ENCODE results near the gene CYCS. TPM values are rescaled to one million over a fixed set of nuclear protein-coding genes. Genes with fewer than 3 reads are reported as not detected.

Gene CYCS
- total RNA-seq, 1 donor from 2014 or later = 48.2 TPM

DNA sequence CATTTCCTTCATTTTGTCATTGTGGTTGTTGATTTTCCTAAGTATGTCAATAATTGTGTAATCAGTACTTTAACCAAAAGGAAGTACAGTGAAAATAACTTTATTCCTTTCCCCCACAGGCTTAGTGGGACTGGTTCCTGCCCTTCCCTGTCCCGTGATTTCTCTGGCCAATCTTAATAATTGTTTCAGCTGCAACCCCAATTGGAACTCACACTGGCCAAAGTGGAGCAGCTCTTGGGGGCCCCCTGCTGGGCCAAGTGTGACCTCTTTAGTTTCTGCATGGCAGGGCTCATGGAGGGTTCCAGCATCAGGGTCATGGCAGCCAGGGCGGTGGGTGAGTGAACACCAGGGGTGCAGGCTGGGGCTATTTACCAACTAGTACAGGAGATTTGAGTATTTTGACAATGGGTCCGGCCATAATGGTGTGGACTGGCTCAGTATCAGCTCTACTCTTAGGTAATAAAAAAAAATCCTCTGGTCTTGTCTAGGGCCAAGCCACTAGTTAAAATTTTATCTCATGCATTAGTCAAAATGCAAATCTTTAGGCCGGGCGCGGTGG, 31.7 kb downstream of the CYCS start:
- Mint-ChIP-seq H3K27ac (no peak overlapping the region), H3K9me3 (no peaks in the 10 kb centered on the region), H3K27me3 (ENCODE audit: low read depth) (peaks cover 1% of the 10 kb centered on the region), H3K4me3 (no peak overlapping the region), H3K4me1 (peaks cover 2% of the 10 kb centered on the region), H3K36me3 (no peaks in the 10 kb centered on the region)
- TF ChIP-seq, protein P1, sequence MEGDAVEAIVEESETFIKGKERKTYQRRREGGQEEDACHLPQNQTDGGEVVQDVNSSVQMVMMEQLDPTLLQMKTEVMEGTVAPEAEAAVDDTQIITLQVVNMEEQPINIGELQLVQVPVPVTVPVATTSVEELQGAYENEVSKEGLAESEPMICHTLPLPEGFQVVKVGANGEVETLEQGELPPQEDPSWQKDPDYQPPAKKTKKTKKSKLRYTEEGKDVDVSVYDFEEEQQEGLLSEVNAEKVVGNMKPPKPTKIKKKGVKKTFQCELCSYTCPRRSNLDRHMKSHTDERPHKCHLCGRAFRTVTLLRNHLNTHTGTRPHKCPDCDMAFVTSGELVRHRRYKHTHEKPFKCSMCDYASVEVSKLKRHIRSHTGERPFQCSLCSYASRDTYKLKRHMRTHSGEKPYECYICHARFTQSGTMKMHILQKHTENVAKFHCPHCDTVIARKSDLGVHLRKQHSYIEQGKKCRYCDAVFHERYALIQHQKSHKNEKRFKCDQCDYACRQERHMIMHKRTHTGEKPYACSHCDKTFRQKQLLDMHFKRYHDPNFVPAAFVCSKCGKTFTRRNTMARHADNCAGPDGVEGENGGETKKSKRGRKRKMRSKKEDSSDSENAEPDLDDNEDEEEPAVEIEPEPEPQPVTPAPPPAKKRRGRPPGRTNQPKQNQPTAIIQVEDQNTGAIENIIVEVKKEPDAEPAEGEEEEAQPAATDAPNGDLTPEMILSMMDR (IDR thresholded peaks at IDR 0.05; ENCODE audit: unreplicated experiment) = peak; percentile 76
- DNase-seq (ENCODE audit: low spot score in 2 of 2, unreplicated experiment in 2 of 2) = peak; percentile 33 to 73

DNA sequence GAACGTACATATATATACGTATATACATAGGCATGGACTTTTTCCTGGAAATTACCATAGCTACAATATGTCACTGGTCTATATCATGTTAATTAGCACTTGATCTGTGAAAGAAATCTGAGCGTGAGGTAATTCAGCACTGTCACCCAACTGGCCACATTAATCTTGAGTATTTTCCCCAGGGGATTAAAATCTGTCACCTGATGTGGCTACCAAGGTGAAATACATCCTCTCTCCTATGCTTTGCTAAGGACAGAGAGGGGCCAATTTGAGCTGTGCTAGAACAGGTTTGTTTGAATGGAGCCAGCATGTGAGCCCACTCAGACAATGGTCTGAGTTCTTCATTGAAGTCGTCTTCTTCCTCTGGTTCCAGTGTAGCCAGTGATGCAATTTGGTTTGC, 33.3 kb downstream of the CYCS start:
- H3K36me3 Mint-ChIP-seq = no peaks in the 10 kb centered on the region
- peaks cover 2% of the 10 kb centered on the region for H3K27me3 Mint-ChIP-seq (ENCODE audit: low read depth)
- TF ChIP-seq, protein P1 (IDR thresholded peaks at IDR 0.05; ENCODE audit: unreplicated experiment) = no peak
- H3K27ac Mint-ChIP-seq = no peak overlapping the region
- DNase-seq (ENCODE audit: low spot score in 2 of 2, unreplicated experiment in 2 of 2) = no peak
- no peak overlapping the region for H3K4me3 Mint-ChIP-seq
- peaks cover 2% of the 10 kb centered on the region for H3K4me1 Mint-ChIP-seq
- H3K9me3 Mint-ChIP-seq = no peaks in the 10 kb centered on the region

DNA sequence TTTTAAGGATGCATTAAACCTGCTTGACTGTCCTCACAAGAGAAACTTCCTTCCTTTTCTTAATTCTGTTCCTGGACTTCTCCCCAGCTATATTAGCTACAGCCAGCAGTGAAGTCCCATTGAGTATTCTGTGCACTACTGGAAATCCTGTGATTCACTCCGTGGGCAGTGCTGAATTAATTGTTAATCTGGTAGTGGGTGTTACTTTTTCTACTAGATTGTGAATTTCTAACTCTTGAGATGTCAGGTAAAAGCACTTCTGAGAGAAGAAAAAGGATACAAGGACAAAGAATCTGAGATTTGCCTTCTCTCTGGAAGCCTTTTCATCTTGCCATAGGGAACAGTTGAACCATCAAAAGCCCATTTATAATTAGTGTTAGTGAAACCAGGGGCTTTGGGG, 33.9 kb downstream of the CYCS start:
- Mint-ChIP-seq H3K4me3 (no peak overlapping the region), H3K36me3 (no peaks in the 10 kb centered on the region), H3K27ac (no peak overlapping the region), H3K9me3 (no peaks in the 10 kb centered on the region), H3K27me3 (ENCODE audit: low read depth) (peaks cover 2% of the 10 kb centered on the region), H3K4me1 (peaks cover 2% of the 10 kb centered on the region)
- DNase-seq (ENCODE audit: low spot score in 2 of 2, unreplicated experiment in 2 of 2) = no peak
- TF ChIP-seq, protein P1 (IDR thresholded peaks at IDR 0.05; ENCODE audit: unreplicated experiment) = no peak

DNA sequence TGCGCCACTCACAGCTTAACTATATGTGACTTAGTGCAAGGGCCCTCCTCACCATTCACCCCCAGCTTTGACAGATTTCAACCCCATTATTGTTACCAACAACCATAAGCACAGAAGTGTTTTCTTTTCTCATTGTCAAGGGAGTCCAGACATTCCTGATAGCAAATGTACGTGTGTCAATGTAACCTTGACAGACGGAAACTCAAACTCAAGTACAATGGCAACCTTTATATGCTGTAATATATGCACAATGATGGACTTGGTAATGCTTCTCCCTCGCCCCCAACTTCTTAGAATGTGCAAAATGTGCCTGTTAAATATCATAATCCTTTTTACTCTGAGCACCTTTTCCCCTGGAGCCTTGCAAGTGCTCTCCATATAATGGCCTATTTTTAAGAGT, 34.7 kb downstream of the CYCS start:
- Mint-ChIP-seq H3K4me1 (peaks cover 2% of the 10 kb centered on the region), H3K27ac (no peak overlapping the region), H3K36me3 (no peaks in the 10 kb centered on the region), H3K4me3 (no peak overlapping the region), H3K27me3 (ENCODE audit: low read depth) (peaks cover 2% of the 10 kb centered on the region), H3K9me3 (no peaks in the 10 kb centered on the region)
- TF ChIP-seq, protein P1 (IDR thresholded peaks at IDR 0.05; ENCODE audit: unreplicated experiment) = no peak
- DNase-seq (ENCODE audit: low spot score in 2 of 2, unreplicated experiment in 2 of 2) = no peak

DNA sequence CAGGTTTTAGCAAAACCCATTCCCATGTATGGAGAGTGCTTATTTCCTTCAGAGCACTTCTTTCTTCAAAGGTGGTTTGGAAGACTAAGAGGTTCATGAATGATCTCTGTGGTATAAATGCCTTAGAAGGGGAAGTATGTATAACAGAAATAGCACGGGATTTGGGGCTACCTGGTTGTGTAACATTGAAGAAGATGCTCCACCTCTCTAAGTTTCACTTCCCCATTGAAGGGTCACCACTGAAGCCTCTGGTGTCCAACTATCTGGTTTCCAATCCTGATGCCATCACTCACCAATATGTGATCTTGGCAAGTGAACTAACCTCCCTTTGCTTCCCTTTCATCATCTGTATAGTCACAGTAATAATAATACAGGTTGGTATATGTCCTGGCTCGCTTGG, 37.2 kb downstream of the CYCS start:
- peaks cover 7% of the 10 kb centered on the region for H3K9me3 Mint-ChIP-seq
- no peaks in the 10 kb centered on the region for H3K36me3 Mint-ChIP-seq
- H3K4me3 Mint-ChIP-seq = no peak overlapping the region
- H3K27me3 Mint-ChIP-seq (ENCODE audit: low read depth) = peaks cover 4% of the 10 kb centered on the region
- TF ChIP-seq, protein P1 (IDR thresholded peaks at IDR 0.05; ENCODE audit: unreplicated experiment) = no peak
- H3K4me1 Mint-ChIP-seq = no peaks in the 10 kb centered on the region
- H3K27ac Mint-ChIP-seq = no peak overlapping the region
- DNase-seq (ENCODE audit: low spot score in 2 of 2, unreplicated experiment in 2 of 2) = no peak

DNA sequence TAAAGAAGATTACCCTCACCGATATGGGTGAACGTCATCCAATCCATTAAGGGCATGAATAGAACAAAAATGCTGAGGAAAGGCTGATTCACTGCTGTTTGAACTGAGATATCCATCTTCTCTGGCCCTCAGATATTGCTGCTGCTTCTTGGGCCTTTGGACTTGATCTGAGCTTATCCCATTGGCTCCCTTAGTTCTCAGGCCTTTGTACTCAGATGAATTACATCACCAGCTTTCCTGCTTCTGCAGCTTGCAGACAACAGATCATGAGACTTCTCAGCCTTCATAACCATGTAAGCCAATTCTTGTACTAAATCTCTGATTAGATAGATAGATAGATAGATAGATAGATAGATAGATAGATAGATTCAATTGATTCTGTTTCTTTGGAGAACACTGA, 40.2 kb downstream of the CYCS start:
- Mint-ChIP-seq H3K36me3 (no peaks in the 10 kb centered on the region), H3K27me3 (ENCODE audit: low read depth) (peaks cover 5% of the 10 kb centered on the region)

More for the DNA sequence above, 40.2 kb downstream of the CYCS start:
- Mint-ChIP-seq H3K4me3 (no peak overlapping the region), H3K27ac (no peak overlapping the region), H3K9me3 (peaks cover 7% of the 10 kb centered on the region), H3K4me1 (no peaks in the 10 kb centered on the region)
- no peak for DNase-seq (ENCODE audit: low spot score in 2 of 2, unreplicated experiment in 2 of 2)
- TF ChIP-seq, protein P1 (IDR thresholded peaks at IDR 0.05; ENCODE audit: unreplicated experiment) = no peak
